HEK293 (cell line): ENCODE data around the gene TRAF3IP1.
A peak's percentile ranks its signal among the peaks of the same experiment; 100 is the strongest.

Experiments used
- CTCF ChIA-PET: fragments of 350-600 bp; formaldehyde crosslinking; extraction: SDS; loops from one replicate; lab custom pipeline; 2021; ENCODE audit warnings: antibody characterized with exemption; lab: Yijun Ruan, JAX
- POLR2A ChIA-PET: fragments of 300-600 bp; formaldehyde crosslinking; extraction: SDS; loops from one replicate; lab custom pipeline; 2020; ENCODE audit warnings: antibody characterized with exemption, inconsistent platforms; lab: Yijun Ruan, JAX
- H3K27ac ChIP-seq: fragments of 200-500 bp; sonication (Bioruptor generic); 2 replicates; pipeline ENCODE4 v1.5.1; 2014; ENCODE audit warnings: low read depth, low read length, control low read depth, inconsistent platforms; ENCODE audit errors: extremely low read depth
- H3K36me3 ChIP-seq, 2 experiments: fragments of 200-500 bp in 1 of 2; sonication (Bioruptor generic) in 1 of 2; 1 replicate in 1 of 2; 2 replicates in 1 of 2; pipeline ENCODE4 v1.5.1; 2014 to 2017; ENCODE audit warnings: inconsistent platforms in 2 of 2, low read length in 2 of 2; ENCODE audit not compliant: control insufficient read depth in 2 of 2, insufficient read depth in 1 of 2
- H3K4me1 ChIP-seq: fragments of 200-500 bp; sonication (Bioruptor generic); 2 replicates; pipeline ENCODE4 v1.5.1; 2014; ENCODE audit warnings: mild to moderate bottlenecking, low read length, inconsistent platforms; ENCODE audit not compliant: control insufficient read depth, insufficient read depth
- H3K4me3 ChIP-seq: 2 replicates; pipeline ENCODE4 v1.5.1; 2011; ENCODE audit warnings: low read depth, mild to moderate bottlenecking, control low read depth, low read length, moderate library complexity
- H3K9me3 ChIP-seq: fragments of 200-500 bp; sonication (Bioruptor generic); 2 replicates; pipeline ENCODE4 v1.5.1; 2014; ENCODE audit warnings: low read depth, low read length, inconsistent platforms; ENCODE audit not compliant: control insufficient read depth, insufficient read depth
- EGR2 ChIP-seq: fragments of 450-650 bp; formaldehyde crosslinking; IDR thresholded peaks from 2 replicates; pipeline ENCODE4 v1.5.1; 2016; ENCODE audit warnings: low read depth, missing biosample characterization, missing genetic modification characterization
- GLIS1 ChIP-seq: fragments of 450-650 bp; formaldehyde crosslinking; IDR thresholded peaks from 2 replicates; pipeline ENCODE4 v1.5.1; 2016; ENCODE audit warnings: missing biosample characterization, missing genetic modification characterization
- KLF10 ChIP-seq: fragments of 450-650 bp; IDR thresholded peaks from 2 replicates; pipeline ENCODE4 v1.5.1; 2018; ENCODE audit warnings: missing biosample characterization, mild to moderate bottlenecking, missing genetic modification characterization
- MZF1 ChIP-seq: fragments of 450-650 bp; formaldehyde crosslinking; IDR thresholded peaks from 2 replicates; pipeline ENCODE4 v1.5.1; 2017; ENCODE audit warnings: missing biosample characterization, missing genetic modification characterization, borderline replicate concordance
- OSR2 ChIP-seq: fragments of 450-650 bp; formaldehyde crosslinking; IDR thresholded peaks from 2 replicates; pipeline ENCODE4 v1.5.1; 2016; ENCODE audit warnings: missing biosample characterization, missing genetic modification characterization
- ZBTB17 ChIP-seq: fragments of 450-650 bp; formaldehyde crosslinking; IDR thresholded peaks from 2 replicates; pipeline ENCODE4 v1.5.1; 2016; ENCODE audit warnings: missing biosample characterization, missing genetic modification characterization
- ZEB2 ChIP-seq: fragments of 450-650 bp; formaldehyde crosslinking; IDR thresholded peaks from 2 replicates; pipeline ENCODE4 v1.5.1; 2016; ENCODE audit warnings: missing biosample characterization, missing genetic modification characterization
- ZIC2 ChIP-seq: fragments of 450-650 bp; formaldehyde crosslinking; IDR thresholded peaks from 2 replicates; pipeline ENCODE4 v1.5.1; 2016; ENCODE audit warnings: missing biosample characterization, missing genetic modification characterization
- ZNF114 ChIP-seq: fragments of 450-650 bp; formaldehyde crosslinking; IDR thresholded peaks from 2 replicates; pipeline ENCODE4 v1.5.0; 2017; ENCODE audit warnings: missing biosample characterization, missing genetic modification characterization
- ZNF146 ChIP-seq: fragments of 450-650 bp; formaldehyde crosslinking; IDR thresholded peaks from 2 replicates; pipeline ENCODE4 v1.5.1; 2016; ENCODE audit warnings: missing biosample characterization, missing genetic modification characterization
- ZNF157 ChIP-seq: fragments of 450-650 bp; formaldehyde crosslinking; IDR thresholded peaks from 2 replicates; pipeline ENCODE4 v1.5.1; 2016; ENCODE audit warnings: missing biosample characterization, missing genetic modification characterization
- ZNF248 ChIP-seq: fragments of 450-650 bp; formaldehyde crosslinking; IDR thresholded peaks from 2 replicates; pipeline ENCODE4 v1.5.1; 2017; ENCODE audit warnings: missing biosample characterization, missing genetic modification characterization
- ZNF423 ChIP-seq: fragments of 450-650 bp; formaldehyde crosslinking; IDR thresholded peaks from 2 replicates; pipeline ENCODE4 v1.5.1; 2016; ENCODE audit warnings: missing biosample characterization, missing genetic modification characterization
- ZNF426 ChIP-seq: fragments of 450-650 bp; formaldehyde crosslinking; IDR thresholded peaks from 2 replicates; pipeline ENCODE4 v1.5.1; 2017; ENCODE audit warnings: missing biosample characterization, missing genetic modification characterization, mild to moderate bottlenecking, inconsistent platforms, moderate library complexity
- ZNF433 ChIP-seq: fragments of 450-650 bp; formaldehyde crosslinking; IDR thresholded peaks from 2 replicates; pipeline ENCODE4 v1.5.1; 2016; ENCODE audit warnings: missing biosample characterization, missing genetic modification characterization, low read depth
- ZNF514 ChIP-seq: fragments of 450-650 bp; formaldehyde crosslinking; IDR thresholded peaks from 2 replicates; pipeline ENCODE4 v1.5.1; 2016; ENCODE audit warnings: missing biosample characterization, missing genetic modification characterization
- ZNF558 ChIP-seq: fragments of 450-650 bp; formaldehyde crosslinking; IDR thresholded peaks from 2 replicates; pipeline ENCODE4 v1.5.1; 2016; ENCODE audit warnings: missing biosample characterization, missing genetic modification characterization
- ZNF596 ChIP-seq: fragments of 450-650 bp; IDR thresholded peaks from 2 replicates; pipeline ENCODE4 v1.5.0; 2018; ENCODE audit warnings: missing biosample characterization, mild to moderate bottlenecking, missing genetic modification characterization, moderate library complexity
- ZNF660 ChIP-seq: fragments of 450-650 bp; IDR thresholded peaks from 2 replicates; pipeline ENCODE4 v1.5.1; 2018; ENCODE audit warnings: missing biosample characterization, mild to moderate bottlenecking, missing genetic modification characterization
- ZSCAN30 ChIP-seq: fragments of 450-650 bp; IDR thresholded peaks from 2 replicates; pipeline ENCODE4 v1.5.1; 2018; ENCODE audit warnings: missing biosample characterization, mild to moderate bottlenecking, missing genetic modification characterization, moderate library complexity
- TF ChIP-seq, protein P1 (sequence below): fragments of 450-650 bp; formaldehyde crosslinking; IDR thresholded peaks from 2 replicates; pipeline ENCODE4 v1.5.1; 2016; ENCODE audit warnings: missing biosample characterization, missing genetic modification characterization
- TF ChIP-seq, protein P2 (sequence below): fragments of 450-650 bp; formaldehyde crosslinking; IDR thresholded peaks from 2 replicates; pipeline ENCODE4 v1.5.1; 2016; ENCODE audit warnings: missing biosample characterization, missing genetic modification characterization
- TF ChIP-seq, protein P3 (sequence below): fragments of 450-650 bp; formaldehyde crosslinking; IDR thresholded peaks from 2 replicates; pipeline ENCODE4 v1.5.1; 2016; ENCODE audit warnings: missing biosample characterization, missing genetic modification characterization
- TF ChIP-seq, protein P4 (sequence below): fragments of 450-650 bp; formaldehyde crosslinking; IDR thresholded peaks from 2 replicates; pipeline ENCODE4 v1.5.1; 2016; ENCODE audit warnings: missing biosample characterization, missing genetic modification characterization
- TF ChIP-seq, protein P5 (sequence below): fragments of 450-650 bp; formaldehyde crosslinking; IDR thresholded peaks from 2 replicates; pipeline ENCODE4 v1.5.1; 2016; ENCODE audit warnings: missing biosample characterization, missing genetic modification characterization, borderline replicate concordance

The TRAF3IP1 gene

DNA sequence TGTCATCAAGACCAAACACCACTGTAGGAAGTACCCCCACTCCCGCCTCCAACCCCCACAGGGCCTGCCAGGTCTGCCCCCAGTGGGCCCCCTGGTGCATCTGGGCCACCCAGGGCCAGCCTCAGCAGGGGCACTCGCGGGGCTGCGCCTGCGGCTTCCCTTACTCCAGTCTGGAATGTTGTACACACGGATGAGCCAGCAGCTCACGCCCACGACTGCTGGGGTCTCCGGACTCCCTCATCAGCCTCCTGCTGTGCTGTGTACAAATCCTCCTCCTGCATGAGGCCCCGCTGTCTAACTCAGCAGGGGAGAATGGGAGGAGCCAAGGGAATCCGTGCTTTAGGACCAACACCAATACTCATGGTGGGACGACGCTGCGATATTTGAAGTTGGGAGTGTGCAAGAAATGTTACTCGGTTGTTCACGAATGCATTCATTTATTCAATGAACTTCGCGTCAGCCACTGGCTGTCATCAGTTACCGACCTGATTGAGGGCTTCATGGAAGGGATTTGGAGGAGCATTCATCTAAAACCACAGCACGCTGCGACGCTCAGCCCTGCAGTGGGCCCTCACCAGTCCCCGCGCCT is 105.8 kb downstream of the TRAF3IP1 start (continued):
- TF ChIP-seq, protein P1, sequence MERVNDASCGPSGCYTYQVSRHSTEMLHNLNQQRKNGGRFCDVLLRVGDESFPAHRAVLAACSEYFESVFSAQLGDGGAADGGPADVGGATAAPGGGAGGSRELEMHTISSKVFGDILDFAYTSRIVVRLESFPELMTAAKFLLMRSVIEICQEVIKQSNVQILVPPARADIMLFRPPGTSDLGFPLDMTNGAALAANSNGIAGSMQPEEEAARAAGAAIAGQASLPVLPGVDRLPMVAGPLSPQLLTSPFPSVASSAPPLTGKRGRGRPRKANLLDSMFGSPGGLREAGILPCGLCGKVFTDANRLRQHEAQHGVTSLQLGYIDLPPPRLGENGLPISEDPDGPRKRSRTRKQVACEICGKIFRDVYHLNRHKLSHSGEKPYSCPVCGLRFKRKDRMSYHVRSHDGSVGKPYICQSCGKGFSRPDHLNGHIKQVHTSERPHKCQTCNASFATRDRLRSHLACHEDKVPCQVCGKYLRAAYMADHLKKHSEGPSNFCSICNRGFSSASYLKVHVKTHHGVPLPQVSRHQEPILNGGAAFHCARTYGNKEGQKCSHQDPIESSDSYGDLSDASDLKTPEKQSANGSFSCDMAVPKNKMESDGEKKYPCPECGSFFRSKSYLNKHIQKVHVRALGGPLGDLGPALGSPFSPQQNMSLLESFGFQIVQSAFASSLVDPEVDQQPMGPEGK (tag by site-specific recombination), result peak; percentile 79
- TF ChIP-seq ZNF596 (tag by site-specific recombination) (no peak), ZEB2 (tag by site-specific recombination) (peak; percentile 39; the same call in 1 of the 2 replicates), GLIS1 (peak; percentile 100), ZNF433 (no peak), MZF1 (tag by site-specific recombination) (no peak), OSR2 (tag by site-specific recombination) (peak; percentile 78), ZNF558 (tag by site-specific recombination) (0 out of 2 replicates have a peak, but pooled peaks have one; percentile 14), ZIC2 (tag by site-specific recombination) (peak; percentile 99), ZNF423 (tag by site-specific recombination) (peak; percentile 93), KLF10 (no peak), EGR2 (tag by site-specific recombination) (peak; percentile 89)
- TF ChIP-seq, protein P2, sequence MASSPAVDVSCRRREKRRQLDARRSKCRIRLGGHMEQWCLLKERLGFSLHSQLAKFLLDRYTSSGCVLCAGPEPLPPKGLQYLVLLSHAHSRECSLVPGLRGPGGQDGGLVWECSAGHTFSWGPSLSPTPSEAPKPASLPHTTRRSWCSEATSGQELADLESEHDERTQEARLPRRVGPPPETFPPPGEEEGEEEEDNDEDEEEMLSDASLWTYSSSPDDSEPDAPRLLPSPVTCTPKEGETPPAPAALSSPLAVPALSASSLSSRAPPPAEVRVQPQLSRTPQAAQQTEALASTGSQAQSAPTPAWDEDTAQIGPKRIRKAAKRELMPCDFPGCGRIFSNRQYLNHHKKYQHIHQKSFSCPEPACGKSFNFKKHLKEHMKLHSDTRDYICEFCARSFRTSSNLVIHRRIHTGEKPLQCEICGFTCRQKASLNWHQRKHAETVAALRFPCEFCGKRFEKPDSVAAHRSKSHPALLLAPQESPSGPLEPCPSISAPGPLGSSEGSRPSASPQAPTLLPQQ, result 0 out of 2 replicates have a peak, but pooled peaks have one; percentile 44

DNA sequence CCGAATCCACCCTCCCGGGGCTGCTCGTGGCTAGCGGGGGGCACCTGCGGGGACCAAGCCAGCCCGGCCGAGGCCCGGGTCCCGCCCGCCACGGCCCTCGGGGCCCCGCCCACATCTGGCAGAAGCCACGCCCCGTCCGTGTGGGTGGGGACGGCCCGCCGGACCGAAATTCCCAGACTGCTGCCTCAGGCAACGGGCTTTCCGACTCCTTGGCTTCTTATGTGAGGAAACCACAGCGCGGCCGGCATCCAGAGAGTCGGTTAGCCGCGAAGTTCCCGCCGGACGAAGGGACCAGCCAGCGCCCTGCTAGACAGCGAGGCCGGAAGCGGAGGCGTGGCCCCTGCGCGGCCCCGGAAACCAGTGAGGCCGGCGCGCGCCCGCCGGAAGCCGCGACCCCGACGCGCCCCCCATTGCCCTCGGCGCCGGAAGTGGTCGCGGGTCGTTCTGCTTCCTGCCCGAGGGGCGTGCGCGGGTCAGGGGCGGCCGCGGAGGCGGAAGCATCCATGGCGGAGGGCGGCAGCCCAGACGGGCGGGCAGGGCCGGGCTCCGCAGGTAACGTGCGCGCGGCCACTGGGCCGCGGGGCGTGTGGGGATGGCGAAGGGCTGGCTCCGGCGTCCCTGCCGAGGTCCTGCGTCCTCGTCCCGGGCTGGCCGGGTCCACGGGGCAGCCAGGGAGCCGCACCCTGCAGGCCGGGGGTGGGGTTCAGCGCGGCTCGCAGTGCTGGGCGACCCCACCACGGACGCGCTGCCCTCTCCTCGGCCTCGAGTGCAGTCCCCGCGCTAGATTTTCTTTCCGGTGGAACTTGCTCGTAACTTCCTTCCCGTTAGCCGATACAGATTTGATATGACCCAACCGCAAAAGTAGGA is 106.5 kb downstream of the TRAF3IP1 start, which contains the start of gene ASB1:
Gene ASB1, plus strand, starts transcription at position 360 of the 867 bp plus-strand sequence. Its CDS starts 144 bp downstream, at position 504.
- peaks cover 0 to 13% of the 10 kb centered on the region in 2 experiments; a peak in 1 of 3 replicates for H3K36me3 ChIP-seq
- peak within 1 kb of the TSS; percentile 96 for H3K27ac ChIP-seq
- H3K4me3 ChIP-seq, result peak within 1 kb of the TSS; percentile 85
- POLR2A ChIA-PET, result interaction anchor here (1.0 kb wide), 2 partner anchors 11 to 13 kb away, joined by 3 to 5 read pairs; no protein-coding TSS in a partner anchor
- peaks cover 10% of the 10 kb centered on the region for H3K4me1 ChIP-seq
- H3K9me3 ChIP-seq, result no peaks in the 10 kb centered on the region
- CTCF ChIA-PET, result interaction anchor here (0.6 to 1.5 kb wide), 3 partner anchors 13 to 260 kb away, joined by 3 to 5 read pairs (median 4); no protein-coding TSS in a partner anchor
- TF ChIP-seq ZNF660, result 0 out of 2 replicates have a peak, but pooled peaks have one; percentile 23
- TF ChIP-seq, protein P3, sequence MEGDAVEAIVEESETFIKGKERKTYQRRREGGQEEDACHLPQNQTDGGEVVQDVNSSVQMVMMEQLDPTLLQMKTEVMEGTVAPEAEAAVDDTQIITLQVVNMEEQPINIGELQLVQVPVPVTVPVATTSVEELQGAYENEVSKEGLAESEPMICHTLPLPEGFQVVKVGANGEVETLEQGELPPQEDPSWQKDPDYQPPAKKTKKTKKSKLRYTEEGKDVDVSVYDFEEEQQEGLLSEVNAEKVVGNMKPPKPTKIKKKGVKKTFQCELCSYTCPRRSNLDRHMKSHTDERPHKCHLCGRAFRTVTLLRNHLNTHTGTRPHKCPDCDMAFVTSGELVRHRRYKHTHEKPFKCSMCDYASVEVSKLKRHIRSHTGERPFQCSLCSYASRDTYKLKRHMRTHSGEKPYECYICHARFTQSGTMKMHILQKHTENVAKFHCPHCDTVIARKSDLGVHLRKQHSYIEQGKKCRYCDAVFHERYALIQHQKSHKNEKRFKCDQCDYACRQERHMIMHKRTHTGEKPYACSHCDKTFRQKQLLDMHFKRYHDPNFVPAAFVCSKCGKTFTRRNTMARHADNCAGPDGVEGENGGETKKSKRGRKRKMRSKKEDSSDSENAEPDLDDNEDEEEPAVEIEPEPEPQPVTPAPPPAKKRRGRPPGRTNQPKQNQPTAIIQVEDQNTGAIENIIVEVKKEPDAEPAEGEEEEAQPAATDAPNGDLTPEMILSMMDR, result no peak
- no peak for TF ChIP-seq ZNF426 (tag by site-specific recombination)
- TF ChIP-seq ZNF157 (tag by site-specific recombination), result no peak
- TF ChIP-seq ZNF114 (tag by site-specific recombination), result no peak
- no peak for TF ChIP-seq ZNF514 (tag by site-specific recombination)
- TF ChIP-seq ZSCAN30 (tag by site-specific recombination), result 0 out of 2 replicates have a peak, but pooled peaks have one; percentile 19
- TF ChIP-seq ZBTB17 (tag by site-specific recombination), result no peak
- TF ChIP-seq, protein P4, sequence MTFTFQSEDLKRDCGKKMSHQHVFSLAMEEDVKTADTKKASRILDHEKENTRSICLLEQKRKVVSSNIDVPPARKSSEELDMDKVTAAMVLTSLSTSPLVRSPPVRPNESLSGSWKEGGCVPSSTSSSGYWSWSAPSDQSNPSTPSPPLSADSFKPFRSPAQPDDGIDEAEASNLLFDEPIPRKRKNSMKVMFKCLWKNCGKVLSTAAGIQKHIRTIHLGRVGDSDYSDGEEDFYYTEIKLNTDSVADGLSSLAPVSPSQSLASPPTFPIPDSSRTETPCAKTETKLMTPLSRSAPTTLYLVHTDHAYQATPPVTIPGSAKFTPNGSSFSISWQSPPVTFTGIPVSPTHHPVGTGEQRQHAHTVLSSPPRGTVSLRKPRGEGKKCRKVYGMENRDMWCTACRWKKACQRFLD (tag by site-specific recombination), result no peak
- TF ChIP-seq, protein P5, sequence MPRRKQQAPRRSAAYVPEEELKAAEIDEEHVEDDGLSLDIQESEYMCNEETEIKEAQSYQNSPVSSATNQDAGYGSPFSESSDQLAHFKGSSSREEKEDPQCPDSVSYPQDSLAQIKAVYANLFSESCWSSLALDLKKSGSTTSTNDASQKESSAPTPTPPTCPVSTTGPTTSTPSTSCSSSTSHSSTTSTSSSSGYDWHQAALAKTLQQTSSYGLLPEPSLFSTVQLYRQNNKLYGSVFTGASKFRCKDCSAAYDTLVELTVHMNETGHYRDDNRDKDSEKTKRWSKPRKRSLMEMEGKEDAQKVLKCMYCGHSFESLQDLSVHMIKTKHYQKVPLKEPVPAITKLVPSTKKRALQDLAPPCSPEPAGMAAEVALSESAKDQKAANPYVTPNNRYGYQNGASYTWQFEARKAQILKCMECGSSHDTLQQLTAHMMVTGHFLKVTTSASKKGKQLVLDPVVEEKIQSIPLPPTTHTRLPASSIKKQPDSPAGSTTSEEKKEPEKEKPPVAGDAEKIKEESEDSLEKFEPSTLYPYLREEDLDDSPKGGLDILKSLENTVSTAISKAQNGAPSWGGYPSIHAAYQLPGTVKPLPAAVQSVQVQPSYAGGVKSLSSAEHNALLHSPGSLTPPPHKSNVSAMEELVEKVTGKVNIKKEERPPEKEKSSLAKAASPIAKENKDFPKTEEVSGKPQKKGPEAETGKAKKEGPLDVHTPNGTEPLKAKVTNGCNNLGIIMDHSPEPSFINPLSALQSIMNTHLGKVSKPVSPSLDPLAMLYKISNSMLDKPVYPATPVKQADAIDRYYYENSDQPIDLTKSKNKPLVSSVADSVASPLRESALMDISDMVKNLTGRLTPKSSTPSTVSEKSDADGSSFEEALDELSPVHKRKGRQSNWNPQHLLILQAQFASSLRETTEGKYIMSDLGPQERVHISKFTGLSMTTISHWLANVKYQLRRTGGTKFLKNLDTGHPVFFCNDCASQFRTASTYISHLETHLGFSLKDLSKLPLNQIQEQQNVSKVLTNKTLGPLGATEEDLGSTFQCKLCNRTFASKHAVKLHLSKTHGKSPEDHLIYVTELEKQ (tag by site-specific recombination), result no peak
- no peak for TF ChIP-seq ZNF146 (tag by site-specific recombination)
- no peak for TF ChIP-seq ZNF248 (tag by site-specific recombination)
